ENCODE measurements around the gene LSM3. TPM values are rescaled to one million over a fixed set of nuclear protein-coding genes. Genes with fewer than 3 reads are reported as not detected.

LSM3 gene
- total and polyA plus RNA-seq, 9 of the 15 experiments (the other 6 are each of a cell fraction or from before 2014, with no cell fraction given), result 33.8 to 203 (median 61.2) TPM

DNA sequence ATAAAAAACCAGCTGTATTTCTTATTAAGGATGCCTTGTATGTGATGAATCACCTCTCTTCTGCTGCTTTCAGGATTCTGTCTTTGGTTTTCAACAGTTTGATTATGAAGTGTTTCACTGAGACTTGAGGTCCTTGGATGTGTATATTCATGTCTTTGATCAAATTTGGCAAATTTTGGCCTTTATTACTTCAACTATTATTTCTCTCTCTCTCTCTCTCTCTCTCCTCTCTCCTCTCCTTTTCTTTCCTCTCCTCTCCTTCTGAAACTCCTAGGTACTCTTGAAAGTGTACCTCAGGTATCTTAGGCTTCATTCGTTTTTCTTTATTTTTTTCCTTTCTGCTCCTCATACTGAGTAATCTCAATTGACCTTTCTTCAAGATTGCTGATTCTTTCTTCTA lies 43.3 kb downstream of the LSM3 start (continued):
- TF ChIP-seq STAT6 (CRISPR knock-in tag; IDR thresholded peaks at IDR 0.05), result no peak
- no peak for TF ChIP-seq ZNF175 (CRISPR knock-in tag; IDR thresholded peaks at IDR 0.05; ENCODE audit: low read depth)
- no peak for TF ChIP-seq SNRNP70 (optimal IDR thresholded peaks at IDR 0.05; ENCODE audit: low read depth, low read length)
- no peak for TF ChIP-seq MXI1 (IDR thresholded peaks at IDR 0.05; ENCODE audit: low read depth, low read length)
- TF ChIP-seq, protein P1, sequence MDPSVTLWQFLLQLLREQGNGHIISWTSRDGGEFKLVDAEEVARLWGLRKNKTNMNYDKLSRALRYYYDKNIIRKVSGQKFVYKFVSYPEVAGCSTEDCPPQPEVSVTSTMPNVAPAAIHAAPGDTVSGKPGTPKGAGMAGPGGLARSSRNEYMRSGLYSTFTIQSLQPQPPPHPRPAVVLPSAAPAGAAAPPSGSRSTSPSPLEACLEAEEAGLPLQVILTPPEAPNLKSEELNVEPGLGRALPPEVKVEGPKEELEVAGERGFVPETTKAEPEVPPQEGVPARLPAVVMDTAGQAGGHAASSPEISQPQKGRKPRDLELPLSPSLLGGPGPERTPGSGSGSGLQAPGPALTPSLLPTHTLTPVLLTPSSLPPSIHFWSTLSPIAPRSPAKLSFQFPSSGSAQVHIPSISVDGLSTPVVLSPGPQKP (CRISPR knock-in tag; IDR thresholded peaks at IDR 0.05), result no peak
- TF ChIP-seq TRIM28 (IDR thresholded peaks at IDR 0.05), result peak; percentile 95
- peak; percentile 83 to 89 for TF ChIP-seq TRIM24 (IDR thresholded peaks at IDR 0.05)
- no peak for TF ChIP-seq NELFE (IDR thresholded peaks at IDR 0.05; ENCODE audit: insufficient read depth, insufficient read length)
- TF ChIP-seq, protein P2, sequence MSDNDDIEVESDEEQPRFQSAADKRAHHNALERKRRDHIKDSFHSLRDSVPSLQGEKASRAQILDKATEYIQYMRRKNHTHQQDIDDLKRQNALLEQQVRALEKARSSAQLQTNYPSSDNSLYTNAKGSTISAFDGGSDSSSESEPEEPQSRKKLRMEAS (CRISPR knock-in tag; IDR thresholded peaks at IDR 0.05), result no peak
- TF ChIP-seq CEBPG (CRISPR knock-in tag; IDR thresholded peaks at IDR 0.05), result no peak
- no peak for TF ChIP-seq CEBPG (tag; conservative IDR thresholded peaks at IDR 0.05 in 1 of 2, IDR thresholded peaks at IDR 0.05 in 1 of 2)
- TF ChIP-seq TBP (optimal IDR thresholded peaks at IDR 0.05; ENCODE audit: low read depth, low read length), result no peak
- TF ChIP-seq RBFOX2 (IDR thresholded peaks at IDR 0.05; ENCODE audit: low read depth, low read length), result no peak
- no peak for TF ChIP-seq ELF1 (tag; IDR thresholded peaks at IDR 0.05)
- no peak for TF ChIP-seq ASH1L (IDR thresholded peaks at IDR 0.05; ENCODE audit: borderline replicate concordance, low read depth, partially characterized antibody)
- TF ChIP-seq LARP7 (IDR thresholded peaks at IDR 0.05), result 0 out of 2 replicates have a peak, but pooled peaks have one; percentile 48
- peak; percentile 68; the same call in 1 of the 2 replicates for TF ChIP-seq EHMT2 (IDR thresholded peaks at IDR 0.05)
- TF ChIP-seq CC2D1A (IDR thresholded peaks at IDR 0.05), result no peak
- TF ChIP-seq, protein P3, sequence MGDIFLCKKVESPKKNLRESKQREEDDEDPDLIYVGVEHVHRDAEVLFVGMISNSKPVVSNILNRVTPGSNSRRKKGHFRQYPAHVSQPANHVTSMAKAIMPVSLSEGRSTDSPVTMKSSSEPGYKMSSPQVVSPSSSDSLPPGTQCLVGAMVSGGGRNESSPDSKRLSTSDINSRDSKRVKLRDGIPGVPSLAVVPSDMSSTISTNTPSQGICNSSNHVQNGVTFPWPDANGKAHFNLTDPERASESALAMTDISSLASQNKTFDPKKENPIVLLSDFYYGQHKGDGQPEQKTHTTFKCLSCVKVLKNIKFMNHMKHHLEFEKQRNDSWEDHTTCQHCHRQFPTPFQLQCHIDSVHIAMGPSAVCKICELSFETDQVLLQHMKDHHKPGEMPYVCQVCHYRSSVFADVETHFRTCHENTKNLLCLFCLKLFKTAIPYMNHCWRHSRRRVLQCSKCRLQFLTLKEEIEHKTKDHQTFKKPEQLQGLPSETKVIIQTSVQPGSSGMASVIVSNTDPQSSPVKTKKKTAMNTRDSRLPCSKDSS (IDR thresholded peaks at IDR 0.05; ENCODE audit: low read depth, partially characterized antibody), result peak; percentile 94
- no peak for TF ChIP-seq SRSF1 (IDR thresholded peaks at IDR 0.05; ENCODE audit: low read depth, low read length)
- TF ChIP-seq NCOA6 (IDR thresholded peaks at IDR 0.05), result no peak
- TF ChIP-seq GATAD2B (IDR thresholded peaks at IDR 0.05; ENCODE audit: borderline replicate concordance), result no peak
- peak in 1 of 2 experiments; percentile 98; a peak in 2 of 3 replicates for TF ChIP-seq CBX3 (IDR thresholded peaks at IDR 0.05; ENCODE audit: borderline replicate concordance in 1 of 2, low read length in 2 of 2)
- TF ChIP-seq ZC3H8 (IDR thresholded peaks at IDR 0.05), result peak; percentile 65; the same call in 1 of the 2 replicates
- TF ChIP-seq ARID1B (IDR thresholded peaks at IDR 0.05), result peak; percentile 15; the same call in 1 of the 2 replicates
- peak in 1 of 2 experiments; percentile 39; a peak in 2 of 4 replicates for TF ChIP-seq ARNT (IDR thresholded peaks at IDR 0.05)
- no peak for TF ChIP-seq RBBP5 (IDR thresholded peaks at IDR 0.05; ENCODE audit: borderline replicate concordance, insufficient read depth, low read length, poor library complexity, severe bottlenecking)

Data from K562 (cell line).